Measurements from ENCODE around the gene FAM53C.

- TF ChIP-seq CTCF (conservative IDR thresholded peaks at IDR 0.05 in 1 of 2, IDR thresholded peaks at IDR 0.05 in 1 of 2; ENCODE audit: extremely low read depth in 1 of 2, insufficient read depth in 1 of 2, low read depth in 1 of 2, low read length in 2 of 2) = no peak
- no peak for TF ChIP-seq EZH2 (IDR thresholded peaks at IDR 0.05; ENCODE audit: borderline replicate concordance, low read length)
Observed at GRCh38 chr5:138360941-138361452, 22.9 kb downstream of the FAM53C start.
